Keratinocyte (primary cell): ENCODE data around the gene ZNF142. TPM values are rescaled to one million over a fixed set of nuclear protein-coding genes. Genes with fewer than 3 reads are reported as not detected.

Source experiments
- DNase-seq: peaks from one replicate; pipeline ENCODE4 v3.0.0-alpha.2; 2011; ENCODE audit warnings: low read depth, missing footprints, low spot score
- FAIRE-seq: peaks from 2 replicates; lab custom pipeline; 2011; peaks lifted over from hg19 to GRCh38; lab: Jason Lieb, UNC
- H2AFZ ChIP-seq: 2 replicates; pipeline ENCODE4 v1.6.0; 2012; ENCODE audit warnings: low read length, control low read depth, inconsistent platforms; ENCODE audit not compliant: control insufficient read depth
- H3K27ac ChIP-seq: 2 replicates; pipeline ENCODE4 v1.5.1; 2011; ENCODE audit warnings: low read length; ENCODE audit not compliant: control insufficient read depth, insufficient read depth
- H3K27me3 ChIP-seq: 3 replicates; pipeline ENCODE4 v1.6.0; 2011; ENCODE audit warnings: low read length; ENCODE audit not compliant: control insufficient read depth, insufficient read depth; ENCODE audit errors: extremely low read depth
- H3K36me3 ChIP-seq, 2 experiments: 2 replicates in 1 of 2; 3 replicates in 1 of 2; pipeline ENCODE4 v1.5.1; 2011; ENCODE audit warnings: low read length in 2 of 2, mild to moderate bottlenecking in 1 of 2; ENCODE audit not compliant: control insufficient read depth in 2 of 2, insufficient read depth in 2 of 2; ENCODE audit errors: extremely low read depth in 1 of 2
- H3K4me1 ChIP-seq: 3 replicates; pipeline ENCODE4 v1.5.1; 2011; ENCODE audit warnings: low read length; ENCODE audit not compliant: control insufficient read depth, insufficient read depth; ENCODE audit errors: extremely low read depth
- H3K4me2 ChIP-seq: 3 replicates; pipeline ENCODE4 v1.6.0; 2011; ENCODE audit warnings: low read depth, low read length; ENCODE audit not compliant: control insufficient read depth, insufficient read depth; ENCODE audit errors: extremely low read depth
- H3K4me3 ChIP-seq, 3 experiments: fragments of 200-600 bp in 1 of 3; sonication (generic) in 1 of 3; 2 replicates in 2 of 3; 3 replicates in 1 of 3; pipeline ENCODE4 v1.5.1; 2011 to 2016; ENCODE audit warnings: low read length in 3 of 3, mild to moderate bottlenecking in 3 of 3, control low read depth in 2 of 3, inconsistent platforms in 1 of 3, low read depth in 1 of 3, mixed read lengths in 1 of 3, mixed run types in 1 of 3, moderate library complexity in 1 of 3; ENCODE audit not compliant: control insufficient read depth in 2 of 3, insufficient read depth in 2 of 3; ENCODE audit errors: extremely low read depth in 1 of 3
- H3K79me2 ChIP-seq: 2 replicates; pipeline ENCODE4 v1.6.0; 2012; ENCODE audit warnings: low read length; ENCODE audit not compliant: control insufficient read depth, insufficient read depth
- H3K9ac ChIP-seq: 3 replicates; pipeline ENCODE4 v1.6.0; 2011; ENCODE audit warnings: low read length; ENCODE audit not compliant: control insufficient read depth, insufficient read depth; ENCODE audit errors: extremely low read depth
- H3K9me1 ChIP-seq: 3 replicates; pipeline ENCODE4 v1.6.0; 2011; ENCODE audit warnings: low read length; ENCODE audit not compliant: control insufficient read depth, insufficient read depth; ENCODE audit errors: extremely low read depth
- H3K9me3 ChIP-seq: 2 replicates; pipeline ENCODE4 v1.5.1; 2012; ENCODE audit warnings: low read depth, low read length; ENCODE audit not compliant: control insufficient read depth
- H4K20me1 ChIP-seq: 3 replicates; pipeline ENCODE4 v1.6.0; 2011; ENCODE audit warnings: low read length; ENCODE audit not compliant: control insufficient read depth, insufficient read depth; ENCODE audit errors: extremely low read depth
- CTCF ChIP-seq, 3 experiments: IDR thresholded peaks in 1 of 3; conservative IDR thresholded peaks in 1 of 3; optimal IDR thresholded peaks in 1 of 3; 2 replicates in 2 of 3; 3 replicates in 1 of 3; pipeline versions ENCODE3 to v1.5.1; 2011; ENCODE audit warnings: low read length in 3 of 3, mild to moderate bottlenecking in 3 of 3, moderate library complexity in 2 of 3, control low read depth in 1 of 3, inconsistent platforms in 1 of 3; ENCODE audit not compliant: insufficient read depth in 2 of 3; ENCODE audit errors: extremely low read depth in 1 of 3
- EZH2 ChIP-seq: IDR thresholded peaks from one replicate; pipeline ENCODE4 v1.6.1; 2012; ENCODE audit warnings: inconsistent platforms, mild to moderate bottlenecking, low read length, moderate library complexity
- dilution Hi-C: fragments of 300-500 bp; cut with MboI; formaldehyde crosslinking; loops from one replicate; pipeline ENCODE4 v1.7.0; 2020; ENCODE audit warnings: low sequenced_read_pairs; ENCODE audit not compliant: extremely low pct_ligation_motif_present
- polyA plus RNA-seq, 5 experiments: library from polyadenylated mRNA; depleted of rRNA in 3 of 5; stranded (reverse) in 3 of 5; stranded (forward) in 1 of 5; unstranded in 1 of 5; fragments of >200 nt; gene quantifications; 1 replicate in 1 of 5; 2 replicates in 3 of 5; 3 replicates in 1 of 5; pipeline versions ENCODE4 v1.2.1 to v1.2.3, GENCODE V29; 2011 to 2012; ENCODE audit warnings: missing spikeins in 2 of 5, low read depth in 1 of 5, low replicate concordance in 1 of 5

ZNF142 gene
- polyA plus RNA-seq, 1 donor (not counting 4 experiments of a cell fraction or from before 2014, with no cell fraction given) = 4.5 TPM

GRCh38 chr2:218638372-218638771 is 21.1 kb downstream of the ZNF142 start:
- dilution Hi-C loops = no loop called here
- Histone ChIP-seq H3K9ac (no peak overlapping the region), H3K9me1 (no peaks in the 10 kb centered on the region), H3K79me2 (peaks cover 6% of the 10 kb centered on the region), H4K20me1 (peaks cover 2% of the 10 kb centered on the region), H3K4me1 (no peaks in the 10 kb centered on the region), H3K36me3 (peaks cover 49 to 59% of the 10 kb centered on the region in 2 experiments), H3K9me3 (no peaks in the 10 kb centered on the region), H2AFZ (no peak overlapping the region), H3K27me3 (no peaks in the 10 kb centered on the region), H3K4me2 (no peak overlapping the region), H3K27ac (no peak overlapping the region), H3K4me3 (no peak overlapping the region)
- DNase-seq (no peak), FAIRE-seq (no peak)
- no peak for TF ChIP-seq EZH2
- no peak for TF ChIP-seq CTCF (optimal IDR thresholded peaks at IDR 0.05 in 1 of 3, IDR thresholded peaks at IDR 0.05 in 1 of 3, conservative IDR thresholded peaks at IDR 0.05 in 1 of 3; ENCODE audit: extremely low read depth in 1 of 3, insufficient read depth in 2 of 3, low read length in 3 of 3)

- Histone ChIP-seq H3K4me1 (peaks cover 15% of the 10 kb centered on the region), H3K27me3 (no peaks in the 10 kb centered on the region), H3K27ac (no peak overlapping the region), H2AFZ (no peak overlapping the region), H3K79me2 (no peaks in the 10 kb centered on the region), H4K20me1 (no peaks in the 10 kb centered on the region), H3K36me3 (peaks cover 45 to 51% of the 10 kb centered on the region in 2 experiments), H3K9me1 (no peaks in the 10 kb centered on the region), H3K9ac (no peak overlapping the region), H3K9me3 (no peaks in the 10 kb centered on the region), H3K4me2 (no peak overlapping the region), H3K4me3 (no peak overlapping the region)
- TF ChIP-seq EZH2 = no peak
- no peak for TF ChIP-seq CTCF (optimal IDR thresholded peaks at IDR 0.05 in 1 of 3, IDR thresholded peaks at IDR 0.05 in 1 of 3, conservative IDR thresholded peaks at IDR 0.05 in 1 of 3; ENCODE audit: extremely low read depth in 1 of 3, insufficient read depth in 2 of 3, low read length in 3 of 3)
- no peak for FAIRE-seq
- no peak for DNase-seq
- dilution Hi-C loops = no loop called here
Observed at GRCh38 chr2:218635719-218636118, 23.7 kb downstream of the ZNF142 start.
